Subcutaneous adipose tissue (tissue), 4 donors: Measurements from ENCODE around the gene CCDC63. TPM values are rescaled to one million over a fixed set of nuclear protein-coding genes. Genes with fewer than 3 reads are reported as not detected.

Experiments used
- CTCF ChIP-seq: fragments of 450-650 bp; IDR thresholded peaks from one replicate; pipeline ENCODE4 v1.5.1; 2016; ENCODE audit warnings: low read depth, mild to moderate bottlenecking, control low read depth, antibody characterized with exemption, moderate library complexity
- total RNA-seq, 4 donors: library from RNA; depleted of rRNA; stranded (reverse); fragments of >200 nt; gene quantifications; one replicate each; pipeline ENCODE4 v1.1.0, GENCODE V29; 2016

CCDC63 gene
- total RNA-seq, 4 donors from 2014 or later = not detected

GRCh38 chr12:110874781-110875180 lies 28.0 kb downstream of the CCDC63 start:
- no peak for TF ChIP-seq CTCF

- TF ChIP-seq CTCF = no peak
These were observed 33.9 kb downstream of the CCDC63 start for GRCh38 chr12:110880651-110881050.

GRCh38 chr12:110883251-110883650 lies 36.5 kb downstream of the CCDC63 start:
- no peak for TF ChIP-seq CTCF

- TF ChIP-seq CTCF = no peak
These were observed 38.5 kb downstream of the CCDC63 start for GRCh38 chr12:110885152-110885840.

- no peak for TF ChIP-seq CTCF
These were observed 41.6 kb downstream of the CCDC63 start for GRCh38 chr12:110888256-110888991.

GRCh38 chr12:110889361-110889760 lies 42.6 kb downstream of the CCDC63 start:
- TF ChIP-seq CTCF = no peak

GRCh38 chr12:110893956-110894355 lies 47.2 kb downstream of the CCDC63 start:
- no peak for TF ChIP-seq CTCF
